Measurements from ENCODE around the gene SYT1.

DNA sequence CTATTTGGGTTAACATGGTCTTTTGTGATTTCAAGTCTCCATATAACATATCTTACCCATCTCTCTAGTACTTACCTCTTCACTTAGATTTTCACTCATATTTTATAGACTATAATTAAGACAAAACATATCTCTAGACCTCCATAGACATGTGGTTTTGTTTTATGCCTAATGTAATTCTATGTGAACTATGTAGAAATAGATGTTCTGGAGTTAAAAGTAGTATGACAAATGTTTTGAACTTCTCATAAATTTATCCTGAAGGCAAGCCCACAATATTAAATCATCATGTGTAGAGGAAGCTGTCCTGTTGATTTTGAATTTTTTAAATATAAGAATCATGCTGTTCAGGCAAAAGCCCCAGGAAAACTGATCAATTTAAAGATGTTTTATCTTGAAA is 169.2 kb downstream of the SYT1 start:
- TF ChIP-seq FOXM1 (IDR thresholded peaks at IDR 0.05; ENCODE audit: borderline replicate concordance) = no peak
- TF ChIP-seq ARNT (IDR thresholded peaks at IDR 0.05) = no peak
- no peak for TF ChIP-seq FOXK2 (IDR thresholded peaks at IDR 0.05)
- no peak for TF ChIP-seq SP1 (IDR thresholded peaks at IDR 0.05)
- TF ChIP-seq SUZ12 (IDR thresholded peaks at IDR 0.05) = no peak
- no peak for TF ChIP-seq FOXA1 (IDR thresholded peaks at IDR 0.05)
- no peak for TF ChIP-seq HDGF (IDR thresholded peaks at IDR 0.05; ENCODE audit: borderline replicate concordance)
- no peak for TF ChIP-seq L3MBTL2 (conservative IDR thresholded peaks at IDR 0.05)
- TF ChIP-seq ELF4 (IDR thresholded peaks at IDR 0.05) = no peak
- TF ChIP-seq BHLHE40 (IDR thresholded peaks at IDR 0.05; ENCODE audit: borderline replicate concordance) = no peak
- no peak for TF ChIP-seq TARDBP (IDR thresholded peaks at IDR 0.05)
